Effector memory CD4-positive, alpha-beta T cell (primary cell): ENCODE results near the gene DIP2C.

Experiments used
- DNase-seq, 3 donors: peaks; one replicate each; pipeline ENCODE4 v3.0.0-alpha.2; 2020
- H3K27ac ChIP-seq: 2 replicates; pipeline ENCODE4 v1.7.0; 2013; ENCODE audit warnings: mild to moderate bottlenecking, low read length, moderate library complexity; ENCODE audit not compliant: insufficient read depth, poor library complexity, severe bottlenecking
- H3K27me3 ChIP-seq: replicated peaks from 2 replicates; pipeline ENCODE4 v1.7.0; 2013; ENCODE audit warnings: mild to moderate bottlenecking, low read length; ENCODE audit not compliant: insufficient read depth, control insufficient read depth, poor library complexity, severe bottlenecking
- H3K36me3 ChIP-seq: 2 replicates; pipeline ENCODE4 v1.7.0; 2013; ENCODE audit warnings: mild to moderate bottlenecking, low read length, moderate library complexity; ENCODE audit not compliant: control insufficient read depth, insufficient read depth
- H3K4me1 ChIP-seq: 2 replicates; pipeline ENCODE4 v1.7.0; 2013; ENCODE audit warnings: low read length, mild to moderate bottlenecking; ENCODE audit not compliant: control insufficient read depth, insufficient read depth, poor library complexity, severe bottlenecking
- H3K4me3 ChIP-seq: 2 replicates; pipeline ENCODE4 v1.7.0; 2013; ENCODE audit warnings: low read length, low read depth, mild to moderate bottlenecking; ENCODE audit not compliant: insufficient read depth, poor library complexity, severe bottlenecking
- H3K9me3 ChIP-seq: 2 replicates; pipeline ENCODE4 v1.7.0; 2013; ENCODE audit warnings: mild to moderate bottlenecking, low read length, moderate library complexity; ENCODE audit not compliant: control insufficient read depth

Gene DIP2C

DNA sequence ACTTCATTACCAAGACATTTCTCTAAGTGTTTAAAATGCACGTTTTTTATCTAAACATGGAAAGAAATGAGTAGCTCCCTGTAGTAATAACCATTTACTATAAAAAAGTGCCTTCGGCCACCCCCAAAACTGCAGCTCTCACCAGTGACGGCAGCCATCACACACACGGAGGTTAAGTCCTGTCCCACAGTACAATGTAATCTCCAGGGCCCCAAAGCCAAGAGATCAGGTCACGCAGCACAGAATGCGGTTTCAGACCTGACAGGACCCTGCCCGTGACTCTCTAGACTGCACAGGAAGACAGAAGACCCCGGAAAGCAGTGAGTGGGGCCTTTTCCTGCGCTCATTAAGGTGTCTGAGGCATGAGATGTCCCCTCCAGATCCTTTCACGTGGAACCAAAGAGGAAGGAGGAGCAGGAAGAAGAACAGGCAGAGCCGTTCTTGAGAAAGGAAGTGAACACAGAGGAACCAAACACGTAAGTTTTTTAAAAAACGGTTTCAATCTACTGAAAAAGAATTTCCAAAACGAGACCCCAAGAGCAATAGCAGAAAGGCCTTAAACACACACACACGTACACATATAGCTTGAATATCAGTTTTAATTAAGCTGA lies 428.5 kb downstream of the DIP2C start:
- H3K27ac ChIP-seq, result no peak overlapping the region
- no peaks in the 10 kb centered on the region for H3K9me3 ChIP-seq
- no peak overlapping the region for H3K4me3 ChIP-seq
- H3K27me3 ChIP-seq, result no peaks in the 10 kb centered on the region
- H3K4me1 ChIP-seq, result no peaks in the 10 kb centered on the region
- DNase-seq, result no peak
- no peaks in the 10 kb centered on the region for H3K36me3 ChIP-seq

DNA sequence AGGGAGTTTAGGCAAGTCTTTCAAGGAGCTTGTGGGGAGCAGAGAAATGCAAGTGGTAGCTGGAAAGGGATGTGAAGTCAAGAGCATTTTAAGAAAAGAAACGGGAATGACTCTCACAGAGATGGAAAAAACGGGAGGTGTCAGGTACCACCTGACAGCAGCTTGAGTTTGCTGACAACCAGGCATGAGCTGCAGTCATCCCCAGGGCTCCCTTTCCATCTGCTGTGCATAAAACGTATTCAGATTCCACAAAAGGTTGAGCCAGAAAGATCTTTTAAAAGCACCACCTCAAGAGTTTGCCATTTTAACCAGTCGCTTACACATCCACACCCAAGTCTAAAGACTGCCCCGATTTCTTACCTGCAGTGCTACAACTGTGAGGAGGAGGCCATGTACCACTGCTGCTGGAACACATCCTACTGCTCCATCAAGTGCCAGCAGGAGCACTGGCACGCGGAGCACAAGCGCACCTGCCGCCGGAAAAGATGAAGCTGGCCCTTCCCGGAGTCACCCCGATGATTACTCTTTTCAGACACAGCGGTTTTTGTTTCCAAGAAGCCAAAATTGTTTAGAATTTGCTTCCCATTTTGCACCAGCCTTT lies 437.4 kb downstream of the DIP2C start:
- Histone ChIP-seq H3K27ac (no peak overlapping the region), H3K4me3 (no peak overlapping the region), H3K4me1 (no peaks in the 10 kb centered on the region), H3K9me3 (no peaks in the 10 kb centered on the region), H3K27me3 (no peaks in the 10 kb centered on the region), H3K36me3 (peaks cover 27% of the 10 kb centered on the region)
- DNase-seq, result no peak

DNA sequence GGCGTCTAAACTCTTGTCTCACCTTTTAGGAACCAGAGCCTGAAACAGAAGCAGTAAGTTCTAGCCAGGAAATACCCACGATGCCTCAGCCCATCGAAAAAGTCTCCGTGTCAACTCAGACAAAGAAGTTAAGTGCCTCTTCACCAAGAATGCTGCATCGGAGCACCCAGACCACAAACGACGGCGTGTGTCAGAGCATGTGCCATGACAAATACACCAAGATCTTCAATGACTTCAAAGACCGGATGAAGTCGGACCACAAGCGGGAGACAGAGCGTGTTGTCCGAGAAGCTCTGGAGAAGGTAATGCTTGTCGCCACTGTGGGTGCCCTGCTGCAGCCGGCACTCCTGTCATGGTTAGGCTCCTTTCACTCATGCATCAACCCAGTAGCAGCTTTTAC lies 441.2 kb downstream of the DIP2C start:
- H3K4me3 ChIP-seq, result no peak overlapping the region
- DNase-seq, result no peak
- no peaks in the 10 kb centered on the region for H3K4me1 ChIP-seq
- no peak overlapping the region for H3K27ac ChIP-seq
- peaks cover 41% of the 10 kb centered on the region for H3K36me3 ChIP-seq
- no peaks in the 10 kb centered on the region for H3K27me3 ChIP-seq
- no peaks in the 10 kb centered on the region for H3K9me3 ChIP-seq

GRCh38 chr10:247480-247879 lies 442.0 kb downstream of the DIP2C start:
- no peak for DNase-seq
- Histone ChIP-seq H3K27me3 (no peaks in the 10 kb centered on the region), H3K4me3 (no peak overlapping the region), H3K4me1 (no peaks in the 10 kb centered on the region), H3K9me3 (no peaks in the 10 kb centered on the region), H3K36me3 (peaks cover 41% of the 10 kb centered on the region), H3K27ac (no peak overlapping the region)

- no peak overlapping the region for H3K27ac ChIP-seq
- H3K27me3 ChIP-seq, result no peaks in the 10 kb centered on the region
- H3K9me3 ChIP-seq, result no peaks in the 10 kb centered on the region
- H3K36me3 ChIP-seq, result peaks cover 50% of the 10 kb centered on the region
- no peak for DNase-seq
- no peak overlapping the region for H3K4me3 ChIP-seq
- H3K4me1 ChIP-seq, result no peaks in the 10 kb centered on the region
Measured at GRCh38 chr10:246431-246830, 443.0 kb downstream of the DIP2C start.

GRCh38 chr10:244227-244626 lies 445.2 kb downstream of the DIP2C start:
- H3K36me3 ChIP-seq, result peaks cover 48% of the 10 kb centered on the region
- no peaks in the 10 kb centered on the region for H3K27me3 ChIP-seq
- no peaks in the 10 kb centered on the region for H3K4me1 ChIP-seq
- H3K4me3 ChIP-seq, result no peak overlapping the region
- H3K9me3 ChIP-seq, result no peaks in the 10 kb centered on the region
- no peak overlapping the region for H3K27ac ChIP-seq
- no peak for DNase-seq

DNA sequence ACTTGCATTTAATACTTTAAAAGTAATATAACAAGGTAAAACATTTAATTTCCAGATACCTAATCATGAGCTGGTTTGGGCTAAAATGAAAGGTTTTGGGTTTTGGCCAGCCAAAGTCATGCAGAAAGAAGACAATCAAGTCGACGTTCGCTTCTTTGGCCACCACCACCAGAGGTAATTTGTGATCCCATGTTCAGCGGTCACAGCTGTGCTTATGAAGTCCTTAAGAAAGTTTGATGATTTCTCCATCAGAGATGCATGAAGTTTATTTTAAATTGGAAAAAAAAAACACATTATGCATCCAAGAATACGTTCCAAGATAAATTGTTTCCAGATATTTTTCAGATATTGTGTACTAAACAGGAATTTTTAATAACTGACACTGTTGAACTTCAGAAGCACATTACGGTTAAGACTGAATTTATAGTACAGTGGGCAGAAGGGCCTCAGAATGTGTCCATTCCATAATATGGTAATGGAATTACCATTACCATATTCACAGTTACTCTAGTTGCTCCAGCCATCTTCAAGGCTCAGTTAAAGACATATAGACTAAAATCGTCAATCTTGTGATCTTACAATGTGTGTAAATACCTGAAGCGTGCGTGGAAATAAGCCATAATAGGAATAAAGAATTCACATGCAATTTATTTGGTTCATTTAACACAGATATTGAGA lies 447.4 kb downstream of the DIP2C start:
- H3K36me3 ChIP-seq, result peaks cover 38% of the 10 kb centered on the region
- DNase-seq, result no peak

GRCh38 chr10:241451-241850 lies 448.0 kb downstream of the DIP2C start:
- DNase-seq, result no peak
- Histone ChIP-seq H3K27me3 (no peaks in the 10 kb centered on the region), H3K4me3 (no peak overlapping the region), H3K36me3 (peaks cover 34% of the 10 kb centered on the region), H3K9me3 (no peaks in the 10 kb centered on the region), H3K4me1 (no peaks in the 10 kb centered on the region), H3K27ac (no peak overlapping the region)

More for the DNA sequence above, 447.4 kb downstream of the DIP2C start:
- no peak overlapping the region for H3K27ac ChIP-seq
- H3K9me3 ChIP-seq, result no peaks in the 10 kb centered on the region
- no peaks in the 10 kb centered on the region for H3K4me1 ChIP-seq
- H3K27me3 ChIP-seq, result no peaks in the 10 kb centered on the region
- H3K4me3 ChIP-seq, result no peak overlapping the region

DNA sequence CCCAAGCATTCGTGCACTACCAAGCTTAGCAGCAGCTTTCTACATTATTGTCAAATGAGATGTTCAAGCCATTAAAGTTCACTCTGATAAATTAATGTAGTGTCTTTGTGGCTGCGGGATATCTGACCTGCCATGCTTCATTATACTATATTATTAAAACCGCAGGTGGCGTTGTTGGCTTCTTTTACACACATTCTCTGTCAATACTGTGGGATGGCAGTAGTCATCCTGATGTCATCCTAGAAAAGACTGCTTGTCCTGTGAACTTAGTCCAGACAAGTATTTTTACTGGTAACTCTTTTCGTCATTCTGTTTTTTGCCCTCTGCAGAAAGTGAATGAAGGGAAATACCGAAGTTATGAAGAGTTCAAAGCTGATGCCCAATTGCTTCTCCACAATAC lies 450.4 kb downstream of the DIP2C start:
- Histone ChIP-seq H3K27ac (no peak overlapping the region), H3K9me3 (no peaks in the 10 kb centered on the region), H3K27me3 (no peaks in the 10 kb centered on the region), H3K4me1 (no peaks in the 10 kb centered on the region), H3K36me3 (peaks cover 26% of the 10 kb centered on the region), H3K4me3 (no peak overlapping the region)
- DNase-seq, result no peak

- Histone ChIP-seq H3K4me3 (no peak overlapping the region), H3K9me3 (no peaks in the 10 kb centered on the region), H3K36me3 (peaks cover 16% of the 10 kb centered on the region), H3K27ac (no peak overlapping the region), H3K4me1 (no peaks in the 10 kb centered on the region), H3K27me3 (no peaks in the 10 kb centered on the region)
- no peak for DNase-seq
Measured at GRCh38 chr10:235915-236314, 453.6 kb downstream of the DIP2C start.
